H9 (cell line): ENCODE data around the gene IL1R2. TPM values are rescaled to one million over a fixed set of nuclear protein-coding genes. Genes with fewer than 3 reads are reported as not detected.

Experiments
- DNase-seq: peaks from one replicate; pipeline ENCODE4 v3.0.0-alpha.2; 2017
- H2AFZ ChIP-seq: one replicate; pipeline ENCODE4 v1.6.1; 2013; ENCODE audit warnings: mild to moderate bottlenecking, low read length, control low read depth, moderate library complexity
- H2AK5ac ChIP-seq: 2 replicates; pipeline ENCODE4 v1.6.1; 2013; ENCODE audit warnings: low read length, control low read depth, mixed read lengths; ENCODE audit not compliant: insufficient read length
- H2BK120ac ChIP-seq: one replicate; pipeline ENCODE4 v1.6.1; 2013; ENCODE audit warnings: low read depth, mild to moderate bottlenecking, low read length, control low read depth, inconsistent platforms; ENCODE audit not compliant: poor library complexity, severe bottlenecking
- H2BK12ac ChIP-seq: 2 replicates; pipeline ENCODE4 v1.6.1; 2013; ENCODE audit warnings: low read length, control low read depth, mixed read lengths, low read depth; ENCODE audit not compliant: insufficient read length
- H2BK15ac ChIP-seq: 2 replicates; pipeline ENCODE4 v1.6.1; 2013; ENCODE audit warnings: low read depth, low read length, control low read depth
- H2BK20ac ChIP-seq: one replicate; pipeline ENCODE4 v1.6.1; 2013; ENCODE audit warnings: low read depth, mild to moderate bottlenecking, low read length, control low read depth, inconsistent platforms; ENCODE audit not compliant: poor library complexity, severe bottlenecking
- H2BK5ac ChIP-seq: 2 replicates; pipeline ENCODE4 v1.6.1; 2013; ENCODE audit warnings: low read length, control low read depth, mixed read lengths; ENCODE audit not compliant: insufficient read length
- H3K14ac ChIP-seq: 2 replicates; pipeline ENCODE4 v1.6.1; 2013; ENCODE audit warnings: low read length, control low read depth; ENCODE audit not compliant: insufficient read depth
- H3K18ac ChIP-seq: 2 replicates; pipeline ENCODE4 v1.6.1; 2013; ENCODE audit warnings: low read depth, mild to moderate bottlenecking, mixed read lengths, low read length, control low read depth; ENCODE audit not compliant: insufficient read length
- H3K23ac ChIP-seq: 2 replicates; pipeline ENCODE4 v1.6.1; 2013; ENCODE audit warnings: low read length, control low read depth, mixed read lengths, low read depth; ENCODE audit not compliant: insufficient read length
- H3K23me2 ChIP-seq: 2 replicates; pipeline ENCODE4 v1.6.1; 2013; ENCODE audit warnings: low read depth, mild to moderate bottlenecking, mixed read lengths, low read length, control low read depth; ENCODE audit not compliant: insufficient read length, poor library complexity, severe bottlenecking
- H3K27ac ChIP-seq: 2 replicates; pipeline ENCODE4 v1.5.1; 2013; ENCODE audit warnings: low read length, control low read depth, mixed read lengths, low read depth; ENCODE audit not compliant: insufficient read length
- H3K27me3 ChIP-seq: 2 replicates; pipeline ENCODE4 v1.6.1; 2013; ENCODE audit warnings: low read length, control low read depth, inconsistent platforms; ENCODE audit not compliant: insufficient read depth
- H3K4ac ChIP-seq: 2 replicates; pipeline ENCODE4 v1.6.1; 2013; ENCODE audit warnings: low read depth, mild to moderate bottlenecking, control low read depth, inconsistent platforms, low read length, moderate library complexity
- H3K4me1 ChIP-seq: 2 replicates; pipeline ENCODE4 v1.6.1; 2013; ENCODE audit warnings: low read length, control low read depth, inconsistent platforms; ENCODE audit not compliant: insufficient read depth
- H3K4me2 ChIP-seq: 2 replicates; pipeline ENCODE4 v1.6.1; 2013; ENCODE audit warnings: low read length, control low read depth, mixed read lengths; ENCODE audit not compliant: insufficient read length, insufficient read depth
- H3K56ac ChIP-seq: 2 replicates; pipeline ENCODE4 v1.6.1; 2013; ENCODE audit warnings: low read depth, mild to moderate bottlenecking, mixed read lengths, low read length, control low read depth; ENCODE audit not compliant: insufficient read length
- H3K79me1 ChIP-seq: 2 replicates; pipeline ENCODE4 v1.6.1; 2013; ENCODE audit warnings: low read depth, mild to moderate bottlenecking, moderate library complexity, low read length, control low read depth, inconsistent platforms; ENCODE audit not compliant: insufficient read depth, poor library complexity, severe bottlenecking
- H3K79me2 ChIP-seq: 2 replicates; pipeline ENCODE4 v1.6.1; 2013; ENCODE audit warnings: low read length, control low read depth, inconsistent platforms; ENCODE audit not compliant: insufficient read depth
- H3K9ac ChIP-seq: 2 replicates; pipeline ENCODE4 v1.6.1; 2013; ENCODE audit warnings: low read length, control low read depth, mixed read lengths; ENCODE audit not compliant: insufficient read length; ENCODE audit errors: extremely low read depth
- H3K9me3 ChIP-seq: one replicate; pipeline ENCODE4 v1.6.1; 2013; ENCODE audit warnings: low read depth, low read length, inconsistent platforms; ENCODE audit not compliant: control insufficient read depth
- H3T11ph ChIP-seq: one replicate; pipeline ENCODE4 v1.6.1; 2013; ENCODE audit warnings: mild to moderate bottlenecking, low read length, control low read depth, inconsistent platforms
- H4K20me1 ChIP-seq: one replicate; pipeline ENCODE4 v1.6.1; 2013; ENCODE audit not compliant: control insufficient read depth, insufficient read length, insufficient read depth
- H4K5ac ChIP-seq: 2 replicates; pipeline ENCODE4 v1.6.1; 2013; ENCODE audit warnings: low read depth, mild to moderate bottlenecking, mixed read lengths, low read length, control low read depth; ENCODE audit not compliant: insufficient read length
- H4K8ac ChIP-seq: replicated peaks from 2 replicates; pipeline ENCODE4 v1.6.1; 2013; ENCODE audit warnings: low read length, control low read depth, mixed read lengths, low read depth; ENCODE audit not compliant: insufficient read length
- H4K91ac ChIP-seq: 2 replicates; pipeline ENCODE4 v1.6.1; 2013; ENCODE audit warnings: low read depth, mild to moderate bottlenecking, moderate library complexity, mixed read lengths, low read length, control low read depth; ENCODE audit not compliant: insufficient read length
- H3K27ac Mint-ChIP-seq, 3 experiments: 2 replicates in 2 of 3; 3 replicates in 1 of 3; pipeline ENCODE4 v1.8.0; 2020 to 2021; ENCODE audit warnings: mixed read lengths in 3 of 3, mild to moderate bottlenecking in 1 of 3, moderate library complexity in 1 of 3
- H3K27me3 Mint-ChIP-seq: 2 replicates; pipeline ENCODE4 v1.8.0; 2021; ENCODE audit warnings: low read depth, mild to moderate bottlenecking, moderate library complexity, mixed read lengths
- H3K36me3 Mint-ChIP-seq, 3 experiments: 2 replicates in 2 of 3; 3 replicates in 1 of 3; pipeline ENCODE4 v1.8.0; 2020 to 2021; ENCODE audit warnings: low read depth in 3 of 3, mixed read lengths in 3 of 3; ENCODE audit not compliant: insufficient read depth in 1 of 3
- H3K4me1 Mint-ChIP-seq, 2 experiments: 2 replicates each; pipeline ENCODE4 v1.8.0; 2020; ENCODE audit warnings: mixed read lengths in 2 of 2
- H3K4me3 Mint-ChIP-seq, 2 experiments: 2 replicates in 1 of 2; 3 replicates in 1 of 2; pipeline ENCODE4 v1.8.0; 2020 to 2021; ENCODE audit warnings: mild to moderate bottlenecking in 2 of 2, mixed read lengths in 2 of 2, moderate library complexity in 1 of 2
- H3K9me3 Mint-ChIP-seq, 2 experiments: 2 replicates in 1 of 2; 3 replicates in 1 of 2; pipeline ENCODE4 v1.8.0; 2020; ENCODE audit warnings: mild to moderate bottlenecking in 2 of 2, mixed read lengths in 2 of 2, moderate library complexity in 1 of 2
- CTCF ChIP-seq: fragments of 200-600 bp; sonication (generic); conservative IDR thresholded peaks from 3 replicates; pipeline ENCODE4 v1.8.0; 2021; ENCODE audit warnings: antibody characterized with exemption, mild to moderate bottlenecking
- WGBS: extraction: QIAGEN DNeasy Blood & Tissue Kit; methylation state at CpG from one replicate; pipeline ENCODE4 v1.1.7; 2013; ENCODE audit warnings: missing lambda C conversion rate, low lambda C conversion rate, mixed read lengths; ENCODE audit not compliant: insufficient read length; ENCODE audit errors: extremely low coverage; 5-methylcytosine and 5-hydroxymethylcytosine counted together
- total RNA-seq: library from RNA; stranded (reverse); gene quantifications from 2 replicates; pipeline ENCODE4 v1.2.1, GENCODE V29; 2021

IL1R2 gene
- total RNA-seq, 1 experiment from 2014 or later: not detected

GRCh38 chr2:102009557-102009956 lies 17.8 kb downstream of the IL1R2 start:
- Histone ChIP-seq H2BK5ac (no peak overlapping the region), H3K23me2 (no peaks in the 10 kb centered on the region), H3K27me3 (no peaks in the 10 kb centered on the region), H4K20me1 (no peaks in the 10 kb centered on the region), H2BK12ac (no peak overlapping the region), H2BK20ac (no peak overlapping the region), H3K27ac (no peak overlapping the region), H3K79me1 (no peaks in the 10 kb centered on the region), H3K18ac (no peak overlapping the region), H3K4ac (no peak overlapping the region), H2BK120ac (no peak overlapping the region), H4K91ac (no peak overlapping the region), H3K4me2 (no peak overlapping the region), H3K23ac (no peak overlapping the region), H3T11ph (no peak overlapping the region), H4K5ac (no peak overlapping the region), H3K4me1 (no peaks in the 10 kb centered on the region), H4K8ac (no peak overlapping the region), H3K9ac (no peak overlapping the region), H2BK15ac (no peak overlapping the region), H2AK5ac (no peak overlapping the region), H3K79me2 (no peaks in the 10 kb centered on the region), H3K14ac (no peak overlapping the region), H3K56ac (no peak overlapping the region), H3K9me3 (no peaks in the 10 kb centered on the region), H2AFZ (no peak overlapping the region)
- Mint-ChIP-seq H3K4me3 (no peak overlapping the region), H3K4me1 (peaks cover 0 to 5% of the 10 kb centered on the region in 2 experiments; a peak in 2 of 4 replicates), H3K9me3 (0 out of 5 replicates have a peak, but pooled peaks cover 0 to 2% of the 10 kb centered on the region in 2 experiments), H3K27me3 (peaks cover 19% of the 10 kb centered on the region), H3K36me3 (no peaks in the 10 kb centered on the region), H3K27ac (no peak overlapping the region)
- WGBS: no CpG with 5 or more reads among the region's 10 CpGs
- DNase-seq: no peak
- no peak for TF ChIP-seq CTCF
